ENCODE data around the gene HIPK4.
"Not testable (repeated sequence)": the region's sequence is repeated elsewhere in the genome, so short reads cannot be mapped to it uniquely, and the experiment has no call there.

The HIPK4 gene

DNA sequence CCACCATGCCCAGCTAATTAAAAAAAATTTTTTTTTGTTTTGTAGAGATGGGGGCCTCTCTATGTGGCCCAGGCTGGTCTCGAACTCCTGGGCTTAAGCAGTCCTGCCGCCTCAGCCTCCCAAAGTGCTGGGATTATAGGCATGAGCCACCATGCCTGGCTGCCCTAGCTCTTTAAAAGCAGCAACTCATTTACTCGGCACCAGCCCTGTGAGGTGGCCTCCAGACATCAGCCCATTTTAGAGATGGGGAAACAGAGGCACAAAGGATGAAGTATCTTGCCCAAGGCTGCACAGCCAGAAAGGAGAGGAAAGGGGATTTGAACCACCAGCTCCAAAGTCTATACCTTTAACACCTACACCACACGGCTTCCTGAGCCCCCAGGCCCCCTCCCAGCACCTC is 22.9 kb upstream of the HIPK4 start:
- Histone ChIP-seq H3K4me3 (replicated peaks; ENCODE audit: low read depth, low read length) (no peak overlapping the region), H3K27me3 (replicated peaks; ENCODE audit: control insufficient read depth, insufficient read depth, low read length) (no peaks in the 10 kb centered on the region), H3K36me3 (ENCODE audit: control insufficient read depth, insufficient read depth, low read length) (no peaks in the 10 kb centered on the region)
- TF ChIP-seq, protein P1, sequence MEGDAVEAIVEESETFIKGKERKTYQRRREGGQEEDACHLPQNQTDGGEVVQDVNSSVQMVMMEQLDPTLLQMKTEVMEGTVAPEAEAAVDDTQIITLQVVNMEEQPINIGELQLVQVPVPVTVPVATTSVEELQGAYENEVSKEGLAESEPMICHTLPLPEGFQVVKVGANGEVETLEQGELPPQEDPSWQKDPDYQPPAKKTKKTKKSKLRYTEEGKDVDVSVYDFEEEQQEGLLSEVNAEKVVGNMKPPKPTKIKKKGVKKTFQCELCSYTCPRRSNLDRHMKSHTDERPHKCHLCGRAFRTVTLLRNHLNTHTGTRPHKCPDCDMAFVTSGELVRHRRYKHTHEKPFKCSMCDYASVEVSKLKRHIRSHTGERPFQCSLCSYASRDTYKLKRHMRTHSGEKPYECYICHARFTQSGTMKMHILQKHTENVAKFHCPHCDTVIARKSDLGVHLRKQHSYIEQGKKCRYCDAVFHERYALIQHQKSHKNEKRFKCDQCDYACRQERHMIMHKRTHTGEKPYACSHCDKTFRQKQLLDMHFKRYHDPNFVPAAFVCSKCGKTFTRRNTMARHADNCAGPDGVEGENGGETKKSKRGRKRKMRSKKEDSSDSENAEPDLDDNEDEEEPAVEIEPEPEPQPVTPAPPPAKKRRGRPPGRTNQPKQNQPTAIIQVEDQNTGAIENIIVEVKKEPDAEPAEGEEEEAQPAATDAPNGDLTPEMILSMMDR (IDR thresholded peaks at IDR 0.05; ENCODE audit: insufficient read depth, low read length, poor library complexity, severe bottlenecking) = no peak
- DNase-seq (ENCODE audit: extremely low read depth, insufficient read length) = no peak

DNA sequence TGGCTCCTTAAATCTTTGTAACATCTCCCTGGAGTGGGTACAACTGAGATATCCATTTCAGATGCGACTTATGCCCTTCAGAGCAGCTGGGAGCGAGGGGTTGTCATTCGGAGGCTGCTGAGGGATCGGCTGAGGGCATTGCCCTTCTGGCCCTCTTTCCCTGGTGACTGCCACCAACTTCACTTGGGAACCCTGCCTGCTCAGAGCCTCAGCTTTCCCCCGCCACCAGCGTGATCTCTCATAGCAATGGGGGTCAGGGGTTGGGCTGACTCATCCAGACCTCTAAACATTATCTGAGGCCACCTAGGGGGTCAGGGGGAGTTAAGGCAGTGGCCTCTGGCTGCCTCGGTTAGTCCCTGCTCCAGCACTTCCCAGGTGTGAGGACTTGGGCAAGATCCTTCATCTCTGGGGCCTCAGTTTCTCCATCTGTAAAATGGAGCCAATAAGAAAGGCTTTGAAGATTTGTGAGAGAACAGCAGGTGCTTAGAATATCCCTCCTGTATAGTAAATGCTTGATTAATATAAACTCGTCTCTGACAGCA is 22.0 kb upstream of the HIPK4 start:
- Histone ChIP-seq H3K27me3 (replicated peaks; ENCODE audit: control insufficient read depth, insufficient read depth, low read length) (no peaks in the 10 kb centered on the region), H3K36me3 (ENCODE audit: control insufficient read depth, insufficient read depth, low read length) (no peaks in the 10 kb centered on the region), H3K4me3 (replicated peaks; ENCODE audit: low read depth, low read length) (no peak overlapping the region)
- DNase-seq (ENCODE audit: extremely low read depth, insufficient read length) = no peak
- TF ChIP-seq, protein P1 (IDR thresholded peaks at IDR 0.05; ENCODE audit: insufficient read depth, low read length, poor library complexity, severe bottlenecking) = no peak

DNA sequence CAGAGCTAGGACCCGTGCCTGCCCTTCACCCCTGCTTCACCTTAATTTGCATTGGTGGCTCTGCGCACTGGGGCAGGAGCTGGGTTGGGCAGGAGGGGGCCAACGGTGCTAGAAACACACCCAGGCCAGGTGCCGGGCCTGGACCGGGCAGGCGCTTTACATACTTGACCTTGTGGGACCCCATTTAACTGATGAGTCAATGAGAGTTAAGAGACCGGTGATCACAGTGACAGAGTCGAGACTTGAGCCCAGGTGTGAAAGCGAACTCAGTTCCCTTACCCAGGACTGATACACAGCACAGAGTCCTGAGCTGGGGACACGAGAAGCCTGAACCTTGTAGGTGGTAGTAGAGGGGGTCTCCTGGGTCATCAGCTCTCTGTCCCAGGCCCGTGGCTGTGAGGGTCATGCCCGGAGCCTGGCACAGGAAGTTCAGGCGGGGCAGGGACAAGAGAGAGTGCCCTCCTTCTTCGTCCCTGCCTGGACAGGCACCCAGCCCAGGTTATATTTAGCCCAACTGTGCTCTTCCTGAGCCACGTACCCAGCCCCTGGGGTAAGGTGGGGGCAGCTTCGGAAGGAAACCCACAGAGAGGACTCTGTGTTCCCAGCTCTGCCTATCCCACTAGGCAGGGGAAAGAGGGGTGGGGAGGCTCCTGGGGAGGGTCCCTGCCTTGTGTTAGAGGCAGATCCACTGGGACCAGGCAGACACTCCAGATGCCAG is 21.3 kb upstream of the HIPK4 start:
- H3K36me3 ChIP-seq (ENCODE audit: control insufficient read depth, insufficient read depth, low read length) = no peaks in the 10 kb centered on the region
- no peak overlapping the region for H3K4me3 ChIP-seq (replicated peaks; ENCODE audit: low read depth, low read length)
- H3K27me3 ChIP-seq (replicated peaks; ENCODE audit: control insufficient read depth, insufficient read depth, low read length) = no peaks in the 10 kb centered on the region
- TF ChIP-seq, protein P1 (IDR thresholded peaks at IDR 0.05; ENCODE audit: insufficient read depth, low read length, poor library complexity, severe bottlenecking) = no peak
- peak; percentile 67 for DNase-seq (ENCODE audit: extremely low read depth, insufficient read length)

GRCh38 chr19:40410030-40410389 is 20.0 kb upstream of the HIPK4 start:
- H3K4me3 ChIP-seq (replicated peaks; ENCODE audit: low read depth, low read length) = no peak overlapping the region
- TF ChIP-seq, protein P1 (IDR thresholded peaks at IDR 0.05; ENCODE audit: insufficient read depth, low read length, poor library complexity, severe bottlenecking) = no peak
- peak; percentile 61 for DNase-seq (ENCODE audit: extremely low read depth, insufficient read length)

GRCh38 chr19:40408598-40408925 is 18.6 kb upstream of the HIPK4 start:
- not testable (repeated sequence) for H3K4me3 ChIP-seq (replicated peaks; ENCODE audit: low read depth, low read length); H3K36me3 ChIP-seq (ENCODE audit: control insufficient read depth, insufficient read depth, low read length); H3K27me3 ChIP-seq (replicated peaks; ENCODE audit: control insufficient read depth, insufficient read depth, low read length); DNase-seq (ENCODE audit: extremely low read depth, insufficient read length)

More at GRCh38 chr19:40410030-40410389, 20.0 kb upstream of the HIPK4 start:
- H3K36me3 ChIP-seq (ENCODE audit: control insufficient read depth, insufficient read depth, low read length) = no peaks in the 10 kb centered on the region
- H3K27me3 ChIP-seq (replicated peaks; ENCODE audit: control insufficient read depth, insufficient read depth, low read length) = no peaks in the 10 kb centered on the region

GRCh38 chr19:40407714-40408597 is 18.0 kb upstream of the HIPK4 start:
- TF ChIP-seq, protein P1 (IDR thresholded peaks at IDR 0.05; ENCODE audit: insufficient read depth, low read length, poor library complexity, severe bottlenecking) = no peak
- Histone ChIP-seq H3K4me3 (replicated peaks; ENCODE audit: low read depth, low read length) (no peak overlapping the region), H3K36me3 (ENCODE audit: control insufficient read depth, insufficient read depth, low read length) (no peaks in the 10 kb centered on the region), H3K27me3 (replicated peaks; ENCODE audit: control insufficient read depth, insufficient read depth, low read length) (no peaks in the 10 kb centered on the region)
- no peak for DNase-seq (ENCODE audit: extremely low read depth, insufficient read length)
